Measurements from ENCODE around the gene PLEKHO2. TPM values are rescaled to one million over a fixed set of nuclear protein-coding genes. Genes with fewer than 3 reads are reported as not detected.

The PLEKHO2 gene
- total and polyA plus RNA-seq, 10 of the 15 experiments (the other 5 are each of a cell fraction or from before 2014, with no cell fraction given) = 1.4 to 25.6 (median 20.5) TPM

DNA sequence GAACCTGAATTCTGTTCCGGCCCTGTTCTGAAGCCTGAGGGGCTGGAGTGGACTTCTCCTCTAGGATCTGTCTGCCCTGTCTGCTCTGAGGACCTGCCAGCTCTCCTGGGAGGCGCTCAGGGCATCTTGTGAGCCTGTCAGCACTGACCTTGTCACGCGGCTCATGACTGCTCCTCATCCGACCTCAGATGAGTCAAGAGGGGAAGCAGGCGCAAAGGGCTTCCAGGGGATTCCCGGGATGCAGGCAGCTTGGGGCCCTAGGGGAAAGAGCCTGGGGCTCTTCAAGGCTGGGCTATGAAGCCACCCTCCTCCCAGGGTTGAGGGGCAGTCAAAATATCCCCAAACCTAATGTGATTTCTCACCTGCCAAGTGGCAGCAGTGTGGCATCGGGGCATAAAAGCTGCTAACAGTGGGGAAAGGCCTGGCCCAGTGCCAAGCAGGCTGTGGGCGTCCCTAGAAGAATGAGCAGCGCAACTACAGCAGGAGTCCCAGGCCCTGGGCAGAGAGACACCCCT lies 42.3 kb downstream of the PLEKHO2 start (continued):
- TF ChIP-seq KDM1A (IDR thresholded peaks at IDR 0.05; ENCODE audit: borderline replicate concordance) (no peak), ZNF217 (IDR thresholded peaks at IDR 0.05) (no peak), GATAD2B (conservative IDR thresholded peaks at IDR 0.05; ENCODE audit: low read depth) (peak; percentile 90), TAF1 (IDR thresholded peaks at IDR 0.05; ENCODE audit: borderline replicate concordance, low read depth, low read length) (peak; percentile 48; the same call in 1 of the 2 replicates), SMAD1 (IDR thresholded peaks at IDR 0.05; ENCODE audit: low read depth, partially characterized antibody) (peak; percentile 96), MTA2 (IDR thresholded peaks at IDR 0.05; ENCODE audit: low read depth) (peak; percentile 63), NR2C2 (IDR thresholded peaks at IDR 0.05; ENCODE audit: borderline replicate concordance, control insufficient read depth, insufficient read length, low read depth) (no peak), NFXL1 (IDR thresholded peaks at IDR 0.05; ENCODE audit: borderline replicate concordance) (no peak), CBX5 (IDR thresholded peaks at IDR 0.05; ENCODE audit: low read depth) (no peak), RAD21 (IDR thresholded peaks at IDR 0.05; ENCODE audit: insufficient read depth, low read depth, low read length) (no peak), CHD2 (IDR thresholded peaks at IDR 0.05; ENCODE audit: borderline replicate concordance, low read depth, low read length) (0 out of 2 replicates have a peak, but pooled peaks have one; percentile 52), NBN (IDR thresholded peaks at IDR 0.05) (peak; percentile 63), ASH2L (IDR thresholded peaks at IDR 0.05; ENCODE audit: borderline replicate concordance, low read depth) (no peak), EP300 (IDR thresholded peaks at IDR 0.05; ENCODE audit: borderline replicate concordance in 1 of 2, control insufficient read depth in 1 of 2, low read depth in 2 of 2, low read length in 2 of 2) (peak; percentile 44 to 62; a peak in 2 of 4 replicates), MYB (IDR thresholded peaks at IDR 0.05; ENCODE audit: borderline replicate concordance, low read depth, low read length) (no peak), BRCA1 (IDR thresholded peaks at IDR 0.05; ENCODE audit: low read depth, low read length) (no peak), HDGF (IDR thresholded peaks at IDR 0.05) (no peak; the same call in 1 of the 2 replicates), BACH1 (IDR thresholded peaks at IDR 0.05; ENCODE audit: borderline replicate concordance) (no peak), JUNB (IDR thresholded peaks at IDR 0.05) (peak; percentile 46), SMAD5 (IDR thresholded peaks at IDR 0.05; ENCODE audit: low read depth) (no peak), ATF7 (IDR thresholded peaks at IDR 0.05; ENCODE audit: low read depth) (peak; percentile 21; the same call in 1 of the 2 replicates), HDAC2 (IDR thresholded peaks at IDR 0.05) (no peak), PML (IDR thresholded peaks at IDR 0.05; ENCODE audit: low read length) (no peak), STAT3 (IDR thresholded peaks at IDR 0.05; ENCODE audit: low read depth, low read length) (no peak), CBX3 (IDR thresholded peaks at IDR 0.05; ENCODE audit: borderline replicate concordance, low read depth) (no peak), JUND (IDR thresholded peaks at IDR 0.05; ENCODE audit: low read depth, low read length) (peak; percentile 52; the same call in 1 of the 2 replicates), NR2F1 (conservative IDR thresholded peaks at IDR 0.05) (peak; percentile 87), YBX1 (IDR thresholded peaks at IDR 0.05) (no peak)
- TF ChIP-seq, protein P1, sequence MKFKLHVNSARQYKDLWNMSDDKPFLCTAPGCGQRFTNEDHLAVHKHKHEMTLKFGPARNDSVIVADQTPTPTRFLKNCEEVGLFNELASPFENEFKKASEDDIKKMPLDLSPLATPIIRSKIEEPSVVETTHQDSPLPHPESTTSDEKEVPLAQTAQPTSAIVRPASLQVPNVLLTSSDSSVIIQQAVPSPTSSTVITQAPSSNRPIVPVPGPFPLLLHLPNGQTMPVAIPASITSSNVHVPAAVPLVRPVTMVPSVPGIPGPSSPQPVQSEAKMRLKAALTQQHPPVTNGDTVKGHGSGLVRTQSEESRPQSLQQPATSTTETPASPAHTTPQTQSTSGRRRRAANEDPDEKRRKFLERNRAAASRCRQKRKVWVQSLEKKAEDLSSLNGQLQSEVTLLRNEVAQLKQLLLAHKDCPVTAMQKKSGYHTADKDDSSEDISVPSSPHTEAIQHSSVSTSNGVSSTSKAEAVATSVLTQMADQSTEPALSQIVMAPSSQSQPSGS (IDR thresholded peaks at IDR 0.05; ENCODE audit: low read length) = 0 out of 2 replicates have a peak, but pooled peaks have one; percentile 29
- TF ChIP-seq, protein P2, sequence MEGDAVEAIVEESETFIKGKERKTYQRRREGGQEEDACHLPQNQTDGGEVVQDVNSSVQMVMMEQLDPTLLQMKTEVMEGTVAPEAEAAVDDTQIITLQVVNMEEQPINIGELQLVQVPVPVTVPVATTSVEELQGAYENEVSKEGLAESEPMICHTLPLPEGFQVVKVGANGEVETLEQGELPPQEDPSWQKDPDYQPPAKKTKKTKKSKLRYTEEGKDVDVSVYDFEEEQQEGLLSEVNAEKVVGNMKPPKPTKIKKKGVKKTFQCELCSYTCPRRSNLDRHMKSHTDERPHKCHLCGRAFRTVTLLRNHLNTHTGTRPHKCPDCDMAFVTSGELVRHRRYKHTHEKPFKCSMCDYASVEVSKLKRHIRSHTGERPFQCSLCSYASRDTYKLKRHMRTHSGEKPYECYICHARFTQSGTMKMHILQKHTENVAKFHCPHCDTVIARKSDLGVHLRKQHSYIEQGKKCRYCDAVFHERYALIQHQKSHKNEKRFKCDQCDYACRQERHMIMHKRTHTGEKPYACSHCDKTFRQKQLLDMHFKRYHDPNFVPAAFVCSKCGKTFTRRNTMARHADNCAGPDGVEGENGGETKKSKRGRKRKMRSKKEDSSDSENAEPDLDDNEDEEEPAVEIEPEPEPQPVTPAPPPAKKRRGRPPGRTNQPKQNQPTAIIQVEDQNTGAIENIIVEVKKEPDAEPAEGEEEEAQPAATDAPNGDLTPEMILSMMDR (IDR thresholded peaks at IDR 0.05 in 2 of 3, conservative IDR thresholded peaks at IDR 0.05 in 1 of 3; ENCODE audit: control insufficient read depth in 2 of 3, extremely low read depth in 1 of 3, insufficient read depth in 1 of 3, low read depth in 3 of 3, low read length in 3 of 3) = no peak
- TF ChIP-seq, protein P3, sequence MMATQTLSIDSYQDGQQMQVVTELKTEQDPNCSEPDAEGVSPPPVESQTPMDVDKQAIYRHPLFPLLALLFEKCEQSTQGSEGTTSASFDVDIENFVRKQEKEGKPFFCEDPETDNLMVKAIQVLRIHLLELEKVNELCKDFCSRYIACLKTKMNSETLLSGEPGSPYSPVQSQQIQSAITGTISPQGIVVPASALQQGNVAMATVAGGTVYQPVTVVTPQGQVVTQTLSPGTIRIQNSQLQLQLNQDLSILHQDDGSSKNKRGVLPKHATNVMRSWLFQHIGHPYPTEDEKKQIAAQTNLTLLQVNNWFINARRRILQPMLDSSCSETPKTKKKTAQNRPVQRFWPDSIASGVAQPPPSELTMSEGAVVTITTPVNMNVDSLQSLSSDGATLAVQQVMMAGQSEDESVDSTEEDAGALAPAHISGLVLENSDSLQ (IDR thresholded peaks at IDR 0.05) = peak; percentile 75
